H1 (cell line): ENCODE results near the gene IFIT5.

Source experiments
- CTCF ChIP-seq, 3 experiments: IDR thresholded peaks; 1 replicate in 2 of 3; 2 replicates in 1 of 3; pipeline versions ENCODE4 v1.5.1 to v1.6.1; 2011; ENCODE audit warnings: low read length in 3 of 3, mild to moderate bottlenecking in 3 of 3, inconsistent platforms in 2 of 3, low read depth in 1 of 3, moderate library complexity in 1 of 3; ENCODE audit not compliant: insufficient read depth in 1 of 3; ENCODE audit errors: control extremely low read depth in 1 of 3
- EZH2 ChIP-seq: fragments of 200-600 bp; sonication (generic); IDR thresholded peaks from 2 replicates; pipeline ENCODE4 v1.7.1; 2012; ENCODE audit warnings: low read depth, mild to moderate bottlenecking, moderate library complexity, low read length, inconsistent platforms; ENCODE audit not compliant: severe bottlenecking
- MAX ChIP-seq: IDR thresholded peaks from 2 replicates; pipeline ENCODE4 v1.6.1; 2012; ENCODE audit warnings: inconsistent platforms
- NRF1 ChIP-seq: IDR thresholded peaks from 2 replicates; pipeline ENCODE4 v1.6.1; 2011; ENCODE audit warnings: mild to moderate bottlenecking, low read depth, low read length, improper control_type of control experiment
- SIN3A ChIP-seq, 2 experiments: IDR thresholded peaks in 1 of 2; conservative IDR thresholded peaks in 1 of 2; 2 replicates each; pipeline ENCODE4 v1.6.1; 2011 to 2012; ENCODE audit warnings: low read length in 2 of 2, improper control_type of control experiment in 1 of 2, low read depth in 1 of 2, mild to moderate bottlenecking in 1 of 2
- TCF12 ChIP-seq: IDR thresholded peaks from 2 replicates; pipeline ENCODE4 v1.6.1; 2011; ENCODE audit warnings: low read depth, mild to moderate bottlenecking, low read length

- TF ChIP-seq EZH2, result no peak
- no peak for TF ChIP-seq CTCF (IDR thresholded peaks at IDR 0.05; ENCODE audit: control extremely low read depth in 1 of 3, insufficient read depth in 1 of 3, low read depth in 1 of 3, low read length in 3 of 3)
- no peak for TF ChIP-seq SIN3A (conservative IDR thresholded peaks at IDR 0.05 in 1 of 2, IDR thresholded peaks at IDR 0.05 in 1 of 2; ENCODE audit: low read depth in 1 of 2, low read length in 2 of 2)
- no peak for TF ChIP-seq NRF1
- TF ChIP-seq TCF12, result no peak
- TF ChIP-seq MAX, result no peak
Observed at GRCh38 chr10:89452193-89452592, 37.8 kb downstream of the IFIT5 start.
